Activated naive CD4-positive, alpha-beta T cell treated with anti-CD3 and anti-CD28 coated beads, Interleukin-2, amount 50 U/mL, for 24 hours (primary cell): ENCODE data around the gene CHRNB2.

Experiments used
- H3K27ac Mint-ChIP-seq: one replicate; pipeline ENCODE4 v1.8.0; 2021; ENCODE audit warnings: mild to moderate bottlenecking, mixed read lengths
- H3K27me3 Mint-ChIP-seq: one replicate; pipeline ENCODE4 v1.8.0; 2021; ENCODE audit warnings: mixed read lengths
- H3K36me3 Mint-ChIP-seq: one replicate; pipeline ENCODE4 v1.8.0; 2021; ENCODE audit warnings: mixed read lengths
- H3K4me1 Mint-ChIP-seq: one replicate; pipeline ENCODE4 v1.8.0; 2021; ENCODE audit warnings: mixed read lengths
- H3K4me3 Mint-ChIP-seq: one replicate; pipeline ENCODE4 v1.8.0; 2021; ENCODE audit warnings: mild to moderate bottlenecking, mixed read lengths
- H3K9me3 Mint-ChIP-seq: one replicate; pipeline ENCODE4 v1.8.0; 2021; ENCODE audit warnings: mixed read lengths

CHRNB2 gene

DNA sequence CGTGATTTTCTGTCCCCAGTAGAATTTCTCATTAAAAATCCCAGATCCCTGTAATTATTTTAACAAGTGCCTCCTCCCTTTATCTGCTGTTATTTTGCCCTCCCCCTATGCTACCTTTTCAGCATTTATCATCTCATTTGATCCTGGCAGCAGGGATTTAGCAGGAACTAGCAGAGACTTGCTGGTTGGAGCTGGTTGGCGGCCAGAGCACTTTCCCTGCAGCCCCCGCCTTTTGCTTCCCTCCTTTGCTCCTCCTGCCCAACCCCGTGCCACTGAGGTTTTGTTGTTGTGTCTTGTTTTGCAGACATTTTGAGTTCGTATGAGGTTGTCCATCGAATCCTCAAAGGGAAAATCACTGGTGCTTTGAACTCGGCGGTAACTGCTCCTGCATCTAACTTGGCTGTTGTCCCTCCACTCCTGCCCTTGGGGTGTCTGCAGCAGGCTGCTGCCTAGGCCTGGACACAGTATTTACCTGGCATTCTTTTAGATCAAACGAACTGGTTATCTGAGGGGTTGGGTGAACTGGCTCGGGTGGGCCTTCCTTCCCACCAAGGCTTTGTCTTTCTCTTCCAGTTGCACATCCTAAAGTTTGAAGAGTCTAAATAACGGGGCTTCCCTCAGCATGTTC is 20.4 kb upstream of the CHRNB2 start:
- Mint-ChIP-seq H3K4me3 (no peak overlapping the region), H3K27ac (peak overlapping the region; percentile 14), H3K27me3 (no peaks in the 10 kb centered on the region), H3K4me1 (peaks cover 27% of the 10 kb centered on the region), H3K36me3 (peaks cover 7% of the 10 kb centered on the region), H3K9me3 (no peaks in the 10 kb centered on the region)

DNA sequence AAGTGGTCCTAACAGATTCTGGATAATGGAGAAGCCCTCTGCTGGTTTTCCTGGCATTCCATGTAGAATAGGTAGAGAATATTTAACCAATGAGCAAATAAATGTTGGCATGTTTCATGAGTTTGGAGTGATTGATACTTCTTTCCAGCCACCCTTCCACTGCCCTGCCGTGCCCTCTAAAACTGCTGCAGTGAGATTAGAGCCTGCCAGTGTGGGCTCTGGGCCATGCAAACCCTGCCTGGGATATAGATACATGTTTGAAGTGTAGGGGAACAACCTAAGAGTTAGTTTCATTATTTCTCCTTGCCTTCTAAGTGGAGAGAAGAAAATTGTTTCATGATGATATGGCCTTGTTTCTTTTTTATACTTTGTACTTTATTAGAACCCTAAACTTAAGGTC is 19.6 kb upstream of the CHRNB2 start:
- Mint-ChIP-seq H3K27me3 (no peaks in the 10 kb centered on the region), H3K4me3 (no peak overlapping the region), H3K27ac (peak overlapping the region; percentile 14), H3K36me3 (peaks cover 9% of the 10 kb centered on the region), H3K4me1 (peaks cover 29% of the 10 kb centered on the region), H3K9me3 (no peaks in the 10 kb centered on the region)

DNA sequence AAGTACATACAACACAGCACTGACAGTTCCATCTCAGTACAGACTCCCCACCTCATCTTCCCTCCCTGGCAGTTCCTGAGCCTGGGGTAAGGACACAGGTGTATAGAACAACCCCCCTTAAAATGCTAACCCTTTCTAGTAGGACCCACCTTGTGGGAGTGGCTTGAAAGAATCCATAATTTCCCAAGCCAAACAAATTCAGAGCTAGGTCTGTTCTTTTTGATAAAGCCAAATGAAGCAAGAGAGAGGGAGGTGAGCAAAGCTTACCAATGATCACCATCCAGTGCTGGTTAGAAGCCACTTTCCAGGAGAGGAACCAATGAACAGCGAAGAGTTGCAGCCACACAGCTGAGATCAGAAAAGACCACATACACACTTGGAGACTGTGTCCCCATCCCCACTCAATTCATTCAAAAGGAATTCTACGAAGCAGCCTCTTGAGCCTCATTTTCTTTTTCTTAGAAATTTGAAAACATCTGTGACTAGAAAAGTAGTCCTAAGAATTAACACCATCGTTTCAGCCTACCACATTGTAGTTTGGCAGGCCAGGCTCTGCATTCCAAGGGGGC is 18.3 kb upstream of the CHRNB2 start:
- peaks cover 13% of the 10 kb centered on the region for H3K36me3 Mint-ChIP-seq
- no peaks in the 10 kb centered on the region for H3K9me3 Mint-ChIP-seq
- H3K27me3 Mint-ChIP-seq, result no peaks in the 10 kb centered on the region
- H3K27ac Mint-ChIP-seq, result no peak overlapping the region
- no peak overlapping the region for H3K4me3 Mint-ChIP-seq
- peaks cover 36% of the 10 kb centered on the region for H3K4me1 Mint-ChIP-seq

DNA sequence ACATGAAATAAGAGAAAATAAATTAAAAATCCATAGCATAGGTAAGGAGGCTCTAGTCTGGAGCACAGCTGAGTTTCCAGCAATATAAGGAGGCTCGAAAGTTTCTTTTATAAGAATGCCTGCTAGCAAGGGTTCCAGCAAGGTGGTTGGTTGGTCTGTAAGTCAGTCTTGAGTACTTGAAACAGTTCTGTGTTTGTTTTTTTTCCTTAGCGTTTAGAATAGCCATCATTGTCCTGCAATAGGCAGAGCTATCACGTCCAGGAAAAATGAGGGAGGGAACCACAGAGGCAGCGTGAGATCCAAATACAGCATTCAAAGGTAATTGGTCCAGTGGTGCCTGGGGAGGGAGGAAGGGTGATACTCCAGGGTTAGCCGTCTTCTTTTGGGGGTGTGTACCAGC is 17.5 kb upstream of the CHRNB2 start:
- no peak overlapping the region for H3K27ac Mint-ChIP-seq
- H3K36me3 Mint-ChIP-seq, result peaks cover 16% of the 10 kb centered on the region
- H3K27me3 Mint-ChIP-seq, result no peaks in the 10 kb centered on the region
- peaks cover 38% of the 10 kb centered on the region for H3K4me1 Mint-ChIP-seq
- no peaks in the 10 kb centered on the region for H3K9me3 Mint-ChIP-seq
- no peak overlapping the region for H3K4me3 Mint-ChIP-seq

DNA sequence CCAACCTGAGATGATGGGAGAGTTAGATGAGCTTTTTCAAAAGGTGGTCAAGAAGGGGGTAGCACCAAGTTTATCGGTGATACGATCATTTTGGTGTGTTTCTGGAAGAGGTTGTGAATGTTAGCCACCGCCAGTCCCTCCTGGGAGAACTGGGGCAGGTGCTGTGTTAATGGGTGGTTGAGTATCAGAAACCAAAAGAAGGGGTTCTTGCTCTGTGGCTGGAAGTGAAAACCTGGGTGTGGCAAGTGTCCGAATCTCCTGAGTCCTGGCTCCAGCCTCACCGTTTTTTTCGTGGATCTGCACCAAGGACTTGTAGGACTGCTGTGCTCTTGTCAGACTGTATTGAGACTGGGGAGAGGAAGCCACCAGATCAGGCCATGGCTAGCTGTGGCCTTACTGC is 16.9 kb upstream of the CHRNB2 start:
- Mint-ChIP-seq H3K27me3 (no peaks in the 10 kb centered on the region), H3K9me3 (no peaks in the 10 kb centered on the region), H3K4me3 (no peak overlapping the region), H3K4me1 (peaks cover 44% of the 10 kb centered on the region), H3K36me3 (peaks cover 17% of the 10 kb centered on the region), H3K27ac (no peak overlapping the region)

DNA sequence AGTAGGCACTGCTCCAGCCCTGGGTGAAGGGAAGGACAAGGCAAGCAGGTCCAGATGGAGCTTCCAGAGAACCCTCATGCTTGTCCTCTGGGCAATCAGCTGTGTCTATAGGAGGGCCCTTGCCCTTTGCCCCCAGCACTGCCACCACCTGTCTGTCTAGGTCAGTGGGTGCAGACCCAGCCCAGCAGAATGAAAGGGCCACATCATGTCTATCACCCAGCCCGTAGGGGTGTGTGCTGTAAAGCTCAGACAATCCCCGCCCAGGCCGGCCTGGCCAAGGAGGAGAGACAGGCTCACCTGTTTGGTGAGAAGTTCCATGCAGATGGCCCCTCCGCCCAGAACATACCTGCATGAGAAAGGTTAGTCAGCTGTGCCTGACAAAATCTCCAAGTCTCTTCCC is 16.1 kb upstream of the CHRNB2 start:
- Mint-ChIP-seq H3K4me1 (peaks cover 52% of the 10 kb centered on the region), H3K27me3 (no peaks in the 10 kb centered on the region), H3K27ac (no peak overlapping the region), H3K9me3 (no peaks in the 10 kb centered on the region), H3K36me3 (peaks cover 17% of the 10 kb centered on the region), H3K4me3 (no peak overlapping the region)

DNA sequence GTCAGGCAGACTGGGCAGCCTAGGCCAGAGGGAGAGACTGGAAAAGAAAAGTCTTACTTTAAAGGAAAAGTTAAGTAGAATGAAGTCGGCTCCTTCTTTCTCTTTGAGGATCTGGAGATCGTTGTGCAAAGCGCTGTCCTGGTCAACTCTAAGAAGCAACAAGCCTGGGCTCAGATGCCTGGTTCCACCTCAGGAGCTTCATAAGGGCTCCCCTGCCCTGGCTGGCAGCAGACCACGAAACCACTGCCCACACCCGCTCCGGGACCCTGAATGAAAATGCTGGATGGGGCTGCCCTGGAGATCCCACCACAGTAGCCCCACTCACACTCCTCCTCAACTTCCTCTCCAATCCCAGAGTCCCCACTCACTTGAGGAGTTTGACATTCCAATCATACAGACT is 15.5 kb upstream of the CHRNB2 start:
- H3K9me3 Mint-ChIP-seq, result no peaks in the 10 kb centered on the region
- H3K27ac Mint-ChIP-seq, result no peak overlapping the region
- H3K36me3 Mint-ChIP-seq, result peaks cover 17% of the 10 kb centered on the region
- no peak overlapping the region for H3K4me3 Mint-ChIP-seq
- peaks cover 56% of the 10 kb centered on the region for H3K4me1 Mint-ChIP-seq
- no peaks in the 10 kb centered on the region for H3K27me3 Mint-ChIP-seq

DNA sequence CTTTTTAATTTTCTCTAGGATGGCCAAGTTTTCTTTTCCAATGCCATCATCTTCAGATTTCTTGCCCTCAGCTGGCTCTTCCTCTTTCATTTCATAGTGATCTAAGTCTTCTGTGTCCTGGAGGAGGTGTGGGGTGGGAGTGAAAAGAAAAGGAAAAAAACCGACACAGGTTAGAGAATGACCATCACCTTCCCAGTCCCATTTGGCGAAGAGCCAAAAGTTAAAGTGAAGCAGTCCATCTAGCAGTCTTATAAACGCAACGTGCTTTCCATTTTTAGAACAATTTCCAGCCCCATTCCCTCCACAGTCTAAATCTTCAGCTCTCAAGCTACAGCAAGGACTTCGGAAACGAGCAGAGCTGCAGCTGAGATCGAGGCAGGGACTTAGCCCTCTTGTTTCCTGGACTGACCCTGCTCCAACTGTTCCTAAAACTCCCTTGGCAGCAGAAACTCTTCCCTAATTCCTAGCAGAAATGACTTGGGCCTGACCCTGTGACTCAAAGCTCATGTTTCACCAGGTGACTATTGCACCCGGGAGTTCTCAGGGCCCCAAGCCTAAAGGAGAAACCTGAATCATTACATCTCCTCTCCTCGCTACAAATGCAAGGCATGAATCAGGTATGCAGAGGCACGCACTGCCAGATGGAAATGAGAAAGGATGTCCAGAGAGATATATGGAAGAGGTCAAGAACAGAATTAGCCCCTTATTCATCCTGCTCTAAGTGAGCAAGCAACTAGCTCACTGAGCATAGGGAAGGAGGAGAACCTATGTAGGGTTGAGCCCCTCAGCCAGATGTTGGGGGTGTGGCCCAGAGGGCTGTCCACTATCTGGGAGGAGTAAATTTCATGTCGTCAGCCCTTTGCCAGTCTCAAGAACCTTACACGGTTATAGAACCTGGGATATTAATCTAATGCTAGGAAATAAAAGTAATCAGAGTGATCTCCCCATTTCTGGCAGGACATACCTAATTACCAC is 14.2 kb upstream of the CHRNB2 start:
- Mint-ChIP-seq H3K4me1 (peaks cover 55% of the 10 kb centered on the region), H3K27me3 (no peaks in the 10 kb centered on the region), H3K9me3 (no peaks in the 10 kb centered on the region), H3K27ac (peak overlapping the region; percentile 57), H3K36me3 (peaks cover 17% of the 10 kb centered on the region), H3K4me3 (no peak overlapping the region)

DNA sequence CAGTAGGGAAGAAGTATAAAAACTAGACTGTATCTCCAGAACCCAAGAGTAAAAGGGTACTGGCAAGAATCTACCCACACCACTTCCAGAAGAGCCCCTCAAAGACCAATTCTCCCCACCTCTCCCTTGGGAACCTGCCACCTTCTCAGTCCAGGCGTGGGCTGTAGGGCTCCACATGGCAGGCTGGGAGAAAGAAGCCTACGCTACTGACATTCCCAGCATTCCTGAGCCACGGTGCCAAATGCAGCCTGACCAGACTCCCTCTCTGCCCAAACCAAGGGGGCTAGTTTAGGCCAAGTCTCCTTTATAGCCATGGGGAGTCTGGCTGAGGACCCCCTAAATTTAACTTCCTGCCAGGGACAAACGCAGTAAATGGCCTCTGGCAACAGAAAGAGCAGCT is 11.2 kb upstream of the CHRNB2 start:
- no peak overlapping the region for H3K27ac Mint-ChIP-seq
- no peaks in the 10 kb centered on the region for H3K27me3 Mint-ChIP-seq
- peak overlapping the region; percentile 93 for H3K4me3 Mint-ChIP-seq
- peaks cover 11% of the 10 kb centered on the region for H3K36me3 Mint-ChIP-seq
- peaks cover 38% of the 10 kb centered on the region for H3K4me1 Mint-ChIP-seq
- H3K9me3 Mint-ChIP-seq, result no peaks in the 10 kb centered on the region

DNA sequence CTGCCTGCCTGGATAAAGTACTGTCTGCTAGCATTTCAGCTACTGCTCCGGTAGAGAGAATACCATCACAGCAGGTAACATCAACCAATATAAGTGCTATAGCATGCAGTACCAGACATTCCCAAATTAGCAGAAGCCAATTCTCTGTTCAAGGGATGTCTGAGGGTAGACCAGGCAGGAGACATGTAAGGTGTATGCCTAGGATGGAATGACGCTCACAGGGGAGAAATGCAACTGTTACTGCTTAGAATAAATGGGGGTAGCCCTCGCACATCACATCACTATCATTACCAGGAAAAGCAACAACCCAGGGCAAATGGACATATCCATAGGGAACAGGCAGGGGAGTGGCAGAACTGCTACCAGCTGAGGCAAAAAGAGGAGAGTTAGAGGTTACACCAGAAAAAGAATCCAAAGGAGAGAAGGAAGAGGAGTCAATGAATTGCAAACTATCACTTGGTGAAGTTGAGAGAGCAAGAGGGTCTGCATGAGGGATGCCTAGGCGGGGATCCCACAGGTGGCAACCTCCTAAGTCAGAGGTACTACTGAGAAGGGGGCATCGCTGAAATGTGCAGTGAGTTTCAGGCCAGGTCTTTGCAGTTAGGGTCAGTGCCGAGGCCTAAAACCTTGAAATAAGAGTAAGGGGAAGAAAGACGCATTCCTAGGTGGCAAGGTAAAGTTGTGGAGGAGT is 10.2 kb upstream of the CHRNB2 start:
- H3K36me3 Mint-ChIP-seq, result peaks cover 10% of the 10 kb centered on the region
- no peaks in the 10 kb centered on the region for H3K27me3 Mint-ChIP-seq
- no peaks in the 10 kb centered on the region for H3K9me3 Mint-ChIP-seq
- H3K4me1 Mint-ChIP-seq, result peaks cover 38% of the 10 kb centered on the region
- peak overlapping the region; percentile 93 for H3K4me3 Mint-ChIP-seq
- H3K27ac Mint-ChIP-seq, result peak overlapping the region; percentile 82

DNA sequence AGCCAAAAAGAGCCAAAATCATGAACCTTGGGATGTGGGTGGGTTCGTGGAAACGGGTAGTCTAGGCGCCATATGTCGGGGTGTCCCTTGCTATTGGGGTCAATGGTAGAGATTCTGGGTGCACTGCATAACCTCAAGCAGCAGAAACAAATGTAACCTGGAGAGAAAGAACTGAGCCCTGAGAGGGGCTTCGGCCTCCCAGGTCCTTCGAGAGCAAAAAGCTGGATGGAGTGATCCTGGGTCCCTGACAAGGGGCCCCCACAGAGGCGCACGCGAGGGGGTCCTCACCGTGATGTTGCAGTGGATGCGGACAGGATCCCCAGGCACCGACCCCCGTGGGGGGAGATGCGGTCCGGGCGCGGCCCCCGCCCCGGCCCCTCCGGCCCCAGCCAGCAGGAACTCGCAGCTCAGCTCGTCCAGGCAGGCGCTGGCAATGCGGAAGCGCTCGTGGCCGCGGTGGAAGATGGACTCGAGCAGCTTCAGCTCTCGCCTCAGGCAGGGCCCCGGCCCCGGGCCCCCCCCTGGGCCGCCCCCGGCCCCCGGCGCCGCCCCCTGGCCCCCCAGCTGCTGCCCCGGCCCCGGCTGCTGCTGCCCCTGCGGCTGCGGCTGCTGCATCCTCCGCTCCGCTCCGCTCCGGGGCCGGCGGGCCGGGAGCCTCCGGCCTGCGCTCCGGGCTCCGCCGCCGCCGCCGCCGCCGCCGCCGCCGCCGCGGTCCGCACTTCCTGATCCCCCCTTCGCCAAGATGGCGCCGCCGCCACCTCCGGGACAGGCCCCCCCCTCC is 9.4 kb upstream of the CHRNB2 start, which contains the start of gene UBE2Q1:
Gene UBE2Q1 (minus strand): TSS at position 724 of the 781 bp plus-strand sequence. CDS start 109 bp downstream, at position 615.
- Mint-ChIP-seq H3K27me3 (no peaks in the 10 kb centered on the region), H3K36me3 (peaks cover 7% of the 10 kb centered on the region), H3K27ac (peak within 1 kb of the TSS; percentile 97), H3K9me3 (no peaks in the 10 kb centered on the region), H3K4me3 (peak within 1 kb of the TSS; percentile 96), H3K4me1 (peaks cover 35% of the 10 kb centered on the region)

DNA sequence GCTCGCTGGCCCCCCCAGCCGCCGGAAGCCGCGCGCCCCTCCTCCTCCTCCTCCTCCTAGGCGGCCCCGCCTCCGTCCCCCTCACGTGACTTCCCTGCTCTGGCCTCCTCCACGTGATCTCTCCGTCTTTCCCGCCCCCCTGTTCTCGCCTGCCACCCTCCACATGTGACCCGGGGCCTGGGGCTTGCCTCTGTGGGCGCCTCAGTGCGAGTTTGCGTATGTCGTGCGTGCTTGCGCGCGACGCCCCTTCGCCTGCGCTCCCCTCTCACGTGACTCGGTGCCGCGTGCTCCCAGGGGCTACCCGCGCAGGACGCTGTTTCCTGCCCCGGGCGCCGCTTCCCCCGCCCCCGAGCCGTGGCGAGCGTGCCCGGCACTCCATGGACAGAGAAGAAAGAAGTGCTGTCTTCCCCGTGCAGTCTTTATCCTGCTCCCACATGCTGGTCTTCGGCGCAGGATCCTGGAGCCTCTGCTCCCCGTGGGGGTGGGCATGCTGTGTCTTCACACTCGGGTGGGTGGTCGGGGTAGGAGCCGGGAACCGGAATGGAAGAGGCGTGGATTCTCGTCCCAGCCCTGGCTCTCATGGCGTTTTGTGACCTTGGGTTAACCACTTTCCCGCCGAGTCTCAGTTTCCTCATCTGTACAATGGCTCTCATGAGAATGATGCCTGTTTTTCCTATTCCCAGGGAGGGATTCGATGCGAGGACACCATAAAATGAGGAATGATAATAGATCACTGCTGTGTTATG is 8.7 kb upstream of the CHRNB2 start:
- no peaks in the 10 kb centered on the region for H3K9me3 Mint-ChIP-seq
- H3K27me3 Mint-ChIP-seq, result no peaks in the 10 kb centered on the region
- peak overlapping the region; percentile 97 for H3K27ac Mint-ChIP-seq
- H3K4me3 Mint-ChIP-seq, result peak overlapping the region; percentile 96
- peaks cover 3% of the 10 kb centered on the region for H3K36me3 Mint-ChIP-seq
- H3K4me1 Mint-ChIP-seq, result peaks cover 29% of the 10 kb centered on the region

DNA sequence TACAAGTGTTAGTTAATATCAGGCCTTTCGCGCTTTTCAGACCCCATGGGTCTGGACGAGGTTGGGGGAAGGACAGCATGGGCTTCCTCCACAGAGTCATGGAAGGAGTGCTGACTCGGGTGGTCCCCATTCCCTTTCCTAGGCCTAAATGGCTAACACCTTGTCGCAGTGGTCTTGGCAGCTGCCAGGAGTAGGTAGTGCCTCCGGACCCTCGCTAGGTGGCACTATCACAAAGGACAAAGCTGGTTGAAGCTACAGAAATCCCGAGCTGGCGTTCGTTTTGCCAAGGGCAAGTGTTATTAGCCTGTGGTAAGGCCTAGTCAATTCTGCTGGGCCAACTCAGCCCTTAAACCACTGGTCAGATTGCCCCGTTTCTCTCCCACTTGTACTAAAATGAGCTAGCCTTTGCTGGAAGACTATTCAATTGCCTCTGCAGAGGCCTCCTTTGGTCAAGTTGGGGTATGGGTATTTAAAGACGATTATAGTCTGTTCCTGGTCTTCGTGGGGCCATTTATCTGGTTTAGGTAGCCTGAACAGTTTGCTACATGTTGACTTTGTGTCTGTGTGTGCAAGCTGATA is 8.0 kb upstream of the CHRNB2 start:
- H3K4me3 Mint-ChIP-seq, result peak overlapping the region; percentile 96
- no peaks in the 10 kb centered on the region for H3K27me3 Mint-ChIP-seq
- no peaks in the 10 kb centered on the region for H3K9me3 Mint-ChIP-seq
- H3K27ac Mint-ChIP-seq, result peak overlapping the region; percentile 97
- peaks cover 29% of the 10 kb centered on the region for H3K4me1 Mint-ChIP-seq
- H3K36me3 Mint-ChIP-seq, result peaks cover 3% of the 10 kb centered on the region

DNA sequence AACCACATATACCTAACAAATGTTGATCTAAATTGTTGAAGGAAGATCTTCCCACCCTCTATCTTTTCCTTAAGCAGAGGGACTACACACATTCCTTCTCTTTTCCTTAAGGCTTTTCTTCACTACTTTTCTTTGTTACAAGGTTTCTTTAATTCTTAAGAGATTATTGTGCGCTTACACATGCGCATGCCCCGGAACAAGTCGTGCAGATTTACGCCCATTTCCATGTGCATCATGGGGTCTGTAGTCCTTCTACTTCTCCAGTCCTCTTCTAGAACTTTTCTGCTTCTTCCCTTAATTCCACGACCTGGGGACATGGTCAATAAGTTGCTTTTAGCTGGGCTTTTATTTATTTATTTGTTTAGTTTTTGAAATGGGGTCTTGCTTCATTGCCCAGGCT is 1.7 kb upstream of the CHRNB2 start:
- Mint-ChIP-seq H3K4me3 (no peak overlapping the region), H3K9me3 (no peaks in the 10 kb centered on the region), H3K27ac (peak overlapping the region; percentile 44), H3K4me1 (peaks cover 5% of the 10 kb centered on the region), H3K27me3 (peaks cover 14% of the 10 kb centered on the region), H3K36me3 (peaks cover 2% of the 10 kb centered on the region)
